Heart right ventricle (tissue), 16 donors: ENCODE measurements around the gene ARPP19. TPM values are rescaled to one million over a fixed set of nuclear protein-coding genes. Genes with fewer than 3 reads are reported as not detected.

Experiments
- ATAC-seq, 8 donors: fragments of 200-7000 bp; cut with Tn5 transposase; one replicate each; pipeline ENCODE4 v1.9.1; 2020; ENCODE audit warnings: mild to moderate bottlenecking in 8 of 8, moderate library complexity in 8 of 8, moderate number of reproducible peaks in 1 of 8
- DNase-seq, 2 donors: peaks; one replicate each; pipeline ENCODE4 v3.0.0-alpha.2; 2020
- H3K27ac ChIP-seq, 10 donors: fragments of 200-600 bp; sonication (generic) in 2 of 10; one replicate each; pipeline versions ENCODE4 v1.5.0 to v1.8.0; 2020 to 2022; ENCODE audit warnings: mild to moderate bottlenecking in 3 of 10
- H3K27me3 ChIP-seq, 7 donors: fragments of 200-600 bp; one replicate each; pipeline ENCODE4 v1.8.0; 2021 to 2022; ENCODE audit warnings: mild to moderate bottlenecking in 2 of 7
- H3K36me3 ChIP-seq, 9 donors: fragments of 200-600 bp; sonication (generic) in 1 of 9; one replicate each; pipeline versions ENCODE4 v1.5.0 to v1.8.0; 2020 to 2022; ENCODE audit warnings: mild to moderate bottlenecking in 2 of 9
- H3K4me1 ChIP-seq, 9 donors: fragments of 200-600 bp; sonication (generic) in 1 of 9; one replicate each; pipeline versions ENCODE4 v1.5.0 to v1.8.0; 2020 to 2022; ENCODE audit warnings: mild to moderate bottlenecking in 4 of 9
- H3K4me3 ChIP-seq, 10 donors: fragments of 200-600 bp; sonication (generic) in 2 of 10; one replicate each; pipeline versions ENCODE4 v1.5.0 to v1.8.0; 2020 to 2022; ENCODE audit warnings: mild to moderate bottlenecking in 7 of 10, moderate library complexity in 2 of 10
- H3K9me3 ChIP-seq, 11 donors: fragments of 200-600 bp in 10 of 11; sonication (generic) in 2 of 11; one replicate each; pipeline versions ENCODE4 v1.5.0 to v1.8.0; 2013 to 2022; ENCODE audit warnings: mild to moderate bottlenecking in 2 of 11, control low read depth in 1 of 11, moderate library complexity in 1 of 11
- WGBS, 2 donors: extraction: QIAGEN DNeasy Blood & Tissue Kit; methylation state at CpG; one replicate each; pipeline ENCODE4 v1.1.7; 2013; ENCODE audit warnings: inconsistent platforms in 1 of 2; 5-methylcytosine and 5-hydroxymethylcytosine counted together
- intact Hi-C, 10 donors: fragments of 100-400 bp; cut with DNase I; formaldehyde crosslinking; loops; one replicate each; pipeline versions ENCODE4 v1.11.1 to v1.14.2; 2022
- long read RNA-seq, 3 donors: library from polyadenylated mRNA; unstranded; transcript quantifications; one replicate each; pipeline ENCODE4 v2.0.0, GENCODE V29; 2020 to 2021
- polyA plus RNA-seq, 2 donors: library from polyadenylated mRNA; stranded (reverse); fragments of 200-250 nt; gene quantifications; one replicate each; pipeline ENCODE4 v1.2.3, GENCODE V29; 2013
- total RNA-seq, 10 donors: library from RNA; stranded (reverse); fragmentation: NEBNext Ultra II Directional in 3 of 10; extraction: Animal tissue kit (Norgen Biotek cat#: 25700) in 3 of 10; gene quantifications; one replicate each; pipeline versions ENCODE4 v1.2.1 to v1.2.4, GENCODE V29; 2021 to 2023
- TF ChIP-seq, protein P1 (sequence below), 9 donors: fragments of 200-600 bp; sonication (generic) in 2 of 9; IDR thresholded peaks; one replicate each; pipeline versions ENCODE4 v1.5.0 to v1.8.0; 2021 to 2022; ENCODE audit warnings: antibody characterized with exemption in 9 of 9, mild to moderate bottlenecking in 5 of 9, moderate library complexity in 1 of 9
- donor health status: Arrhythmogenic right ventricular cardiomyopathy.
- donor health status: ischemic (EF 13 %, LVEDD 7.1; RV severe dilation, severe dysfunction).
- donor health status: healthy with polysubstance abuse.
- donor health status: DM: no; HTN: yes; CAD: no.
- donor health status: DM: no; HTN: no; CAD: no.
- donor health status: ischemic (EF 25% LVEDD 6.9; RV normal size, moderate dysfunction).
- donor health status: ischemic (EF 25% LVEDD 5.7; RV mildly dilated, moderate dysfunction).
- donor health status: healthy.
- donor health status: DM: yes; HTN: yes; CAD: no.
- donor health status: Ischemic cardiomyopathy.
- donor health status: ischemic (EF 35%, LVEDD 5.7; RV mildly dilated, moderate dysfunction).
- donor health status: nonischemic (EF 11% LVEDD 7.7; RV severe dilation, severe dysfunction).
- donor health status: DM: yes; HTN: yes; CAD: no.
- donor health status: PGD.
- donor health status: ischemic (EF 29% LVEDD 5.4; RV normal size, mild dysfunction).
- donor health status: nonischemic (EF 23%, LVEDD 6.1; RV moderate dilation, normal function).

The ARPP19 gene
- total RNA-seq (100 to 1,000 TPM; 121 to 166 (median 147) TPM), polyA plus RNA-seq (10 to 100 TPM; 20.1 to 60.4 TPM)
- long read RNA-seq, donor 1, full-length matches to known transcripts = 81 of 86 reads
- long read RNA-seq, donor 1, partial matches to known transcripts = 1 of 86 reads
- long read RNA-seq, donor 1, other reads (novel, unspliced or antisense) = 4 of 86 reads
- long read RNA-seq, donor 2, full-length matches to known transcripts = 93 of 101 reads
- long read RNA-seq, donor 2, partial matches to known transcripts = 2 of 101 reads
- long read RNA-seq, donor 2, other reads (novel, unspliced or antisense) = 6 of 101 reads
- long read RNA-seq, donor 3, full-length matches to known transcripts = 167 of 181 reads
- long read RNA-seq, donor 3, partial matches to known transcripts = 7 of 181 reads
- long read RNA-seq, donor 3, other reads (novel, unspliced or antisense) = 7 of 181 reads

DNA sequence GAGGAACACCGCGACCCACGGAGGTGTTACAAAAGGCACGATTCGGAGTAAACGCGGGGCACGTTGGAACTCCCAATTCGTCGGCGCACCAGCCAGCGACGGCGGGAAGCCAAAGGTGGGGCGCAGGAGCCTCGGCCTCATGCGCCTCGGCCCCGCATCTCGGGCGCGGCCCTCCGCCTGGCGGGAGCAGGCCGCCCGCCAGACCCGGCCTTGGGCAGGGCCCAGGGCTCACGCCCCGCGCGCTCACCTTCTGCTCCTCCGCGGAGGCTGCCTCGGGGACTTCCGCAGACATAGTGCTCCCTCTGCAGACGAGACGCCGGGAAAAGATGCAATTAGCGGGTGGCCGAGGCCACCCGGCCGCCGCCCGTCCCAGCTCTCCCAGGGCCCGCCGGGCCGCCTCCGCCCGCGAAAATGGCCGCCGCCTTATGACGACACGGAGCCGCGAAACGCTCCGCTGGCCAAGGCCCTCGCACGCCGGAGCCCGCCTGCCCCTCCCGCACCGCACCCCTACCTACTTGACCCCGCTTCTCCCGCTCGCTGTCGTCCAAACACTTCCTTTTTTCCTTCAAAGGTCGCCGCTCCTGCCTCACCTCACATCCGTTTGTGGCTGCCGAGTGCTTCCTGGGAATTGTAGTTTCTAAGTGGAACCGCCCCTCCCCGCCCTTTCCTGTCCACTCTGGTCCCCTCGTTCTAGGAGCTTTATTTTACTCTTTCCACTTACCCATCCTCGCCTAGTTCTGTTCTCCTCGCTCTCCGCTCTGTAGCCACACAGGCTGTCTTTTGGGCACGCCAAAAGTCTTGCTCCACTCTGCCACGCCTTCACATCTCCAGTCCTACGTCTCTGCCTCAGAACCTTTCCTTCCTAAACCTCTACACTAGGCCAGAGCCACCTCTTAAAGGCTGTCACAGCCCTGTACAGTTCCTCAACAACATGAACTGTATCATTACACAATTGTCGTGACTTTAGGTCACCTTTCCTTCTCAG is at the start of gene ARPP19:
TSS of gene ARPP19 (minus strand) at position 430 of the 985 bp plus-strand sequence. CDS start at position 292, 138 bp downstream.
- no peaks in the 10 kb centered on the region for H3K27me3 ChIP-seq
- H3K27ac ChIP-seq = peak within 1 kb of the TSS; percentile 69 to 96 (median 93)
- ATAC-seq (peak; percentile 89 to 94 (median 92)), DNase-seq (peak; percentile 86 to 90)
- H3K4me3 ChIP-seq = peak within 1 kb of the TSS; percentile 45 to 92 (median 75)
- TF ChIP-seq, protein P1, sequence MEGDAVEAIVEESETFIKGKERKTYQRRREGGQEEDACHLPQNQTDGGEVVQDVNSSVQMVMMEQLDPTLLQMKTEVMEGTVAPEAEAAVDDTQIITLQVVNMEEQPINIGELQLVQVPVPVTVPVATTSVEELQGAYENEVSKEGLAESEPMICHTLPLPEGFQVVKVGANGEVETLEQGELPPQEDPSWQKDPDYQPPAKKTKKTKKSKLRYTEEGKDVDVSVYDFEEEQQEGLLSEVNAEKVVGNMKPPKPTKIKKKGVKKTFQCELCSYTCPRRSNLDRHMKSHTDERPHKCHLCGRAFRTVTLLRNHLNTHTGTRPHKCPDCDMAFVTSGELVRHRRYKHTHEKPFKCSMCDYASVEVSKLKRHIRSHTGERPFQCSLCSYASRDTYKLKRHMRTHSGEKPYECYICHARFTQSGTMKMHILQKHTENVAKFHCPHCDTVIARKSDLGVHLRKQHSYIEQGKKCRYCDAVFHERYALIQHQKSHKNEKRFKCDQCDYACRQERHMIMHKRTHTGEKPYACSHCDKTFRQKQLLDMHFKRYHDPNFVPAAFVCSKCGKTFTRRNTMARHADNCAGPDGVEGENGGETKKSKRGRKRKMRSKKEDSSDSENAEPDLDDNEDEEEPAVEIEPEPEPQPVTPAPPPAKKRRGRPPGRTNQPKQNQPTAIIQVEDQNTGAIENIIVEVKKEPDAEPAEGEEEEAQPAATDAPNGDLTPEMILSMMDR (IDR thresholded peaks at IDR 0.05) = peak in 5 of 9 donors; percentile 23 to 45 (median 40)
- no peaks in the 10 kb centered on the region for H3K36me3 ChIP-seq
- intact Hi-C loops = loop anchor here in 5 of 10 donors (5.0 to 10.0 kb wide), 4 partner anchors 86 to 314 kb away; no protein-coding TSS in a partner anchor
- H3K4me1 ChIP-seq = peaks cover 3 to 44% (median 39%) of the 10 kb centered on the region in 9 donors
- WGBS, 2 donors = 5% methylated on average over 80 to 82 of the region's 82 CpGs
- H3K9me3 ChIP-seq = no peaks in the 10 kb centered on the region

- WGBS, 2 donors = 83% methylated on average over 1 of the region's 1 CpG
- no peaks in the 10 kb centered on the region for H3K4me1 ChIP-seq
- DNase-seq = no peak
- peaks cover 0 to 97% (median 18%) of the 10 kb centered on the region in 9 donors for H3K36me3 ChIP-seq
- ATAC-seq = no peak
- no peak overlapping the region for H3K27ac ChIP-seq
- TF ChIP-seq, protein P1 (IDR thresholded peaks at IDR 0.05) = no peak
- no peaks in the 10 kb centered on the region for H3K27me3 ChIP-seq
- H3K9me3 ChIP-seq = no peaks in the 10 kb centered on the region
- H3K4me3 ChIP-seq = no peak overlapping the region
- intact Hi-C loops = loop anchor here in 1 of 10 donors (10.0 kb wide), 2 partner anchors 118 to 1888 kb away; no protein-coding TSS in a partner anchor
Observed at GRCh38 chr15:52617026-52617425, 48.2 kb upstream of the ARPP19 start.

- TF ChIP-seq, protein P1 (IDR thresholded peaks at IDR 0.05) = no peak
- no peak overlapping the region for H3K27ac ChIP-seq
Observed at GRCh38 chr15:52615302-52615701, 46.5 kb upstream of the ARPP19 start.

GRCh38 chr15:52609593-52609992 is 40.8 kb upstream of the ARPP19 start:
- 86 to 89% methylated on average over 5 of the region's 5 CpGs for WGBS, 2 donors
- intact Hi-C loops = loop anchor here in 1 of 10 donors (10.0 kb wide), 1 partner anchor 55 kb away; no protein-coding TSS in a partner anchor
- Histone ChIP-seq H3K4me3 (no peak overlapping the region), H3K36me3 (peaks cover 0 to 98% (median 45%) of the 10 kb centered on the region in 9 donors), H3K4me1 (no peaks in the 10 kb centered on the region), H3K27me3 (no peaks in the 10 kb centered on the region), H3K9me3 (no peaks in the 10 kb centered on the region), H3K27ac (no peak overlapping the region)
- no peak for ATAC-seq
- TF ChIP-seq, protein P1 (IDR thresholded peaks at IDR 0.05) = no peak
- no peak for DNase-seq

More at GRCh38 chr15:52615302-52615701, 46.5 kb upstream of the ARPP19 start:
- Histone ChIP-seq H3K36me3 (peaks cover 0 to 97% (median 28%) of the 10 kb centered on the region in 9 donors), H3K4me3 (no peak overlapping the region), H3K4me1 (no peaks in the 10 kb centered on the region), H3K27me3 (no peaks in the 10 kb centered on the region), H3K9me3 (no peaks in the 10 kb centered on the region)
- 89 to 91% methylated on average over 2 of the region's 2 CpGs for WGBS, 2 donors
- intact Hi-C loops = loop anchor here in 1 of 10 donors (10.0 kb wide), 2 partner anchors 119 to 1889 kb away; no protein-coding TSS in a partner anchor
- no peak for ATAC-seq
- DNase-seq = no peak
